K562 (cell line): ENCODE data around the gene PRSS22. TPM values are rescaled to one million over a fixed set of nuclear protein-coding genes. Genes with fewer than 3 reads are reported as not detected.
A peak's percentile ranks its signal among the peaks of the same experiment; 100 is the strongest.

Experiments used
- ATF7 ChIP-seq: fragments of 450-650 bp; IDR thresholded peaks from 2 replicates; pipeline ENCODE4 v1.7.1; 2014; ENCODE audit warnings: mild to moderate bottlenecking, moderate library complexity
- BACH1 ChIP-seq: fragments of 200-800 bp; sonication (Bioruptor generic); IDR thresholded peaks from 2 replicates; pipeline ENCODE4 v1.6.1; 2016; ENCODE audit warnings: missing genetic modification characterization, missing compliant biosample characterization
- CBX3 ChIP-seq, 2 experiments: IDR thresholded peaks; 1 replicate in 1 of 2; 2 replicates in 1 of 2; pipeline ENCODE4 v1.6.1; 2012; ENCODE audit warnings: inconsistent platforms in 2 of 2, low read length in 2 of 2, borderline replicate concordance in 1 of 2, control low read depth in 1 of 2
- CTBP1 ChIP-seq: fragments of 450-650 bp; IDR thresholded peaks from 2 replicates; pipeline ENCODE4 v1.6.1; 2016; ENCODE audit warnings: borderline replicate concordance
- DIDO1 ChIP-seq: fragments of 450-650 bp; IDR thresholded peaks from 2 replicates; pipeline ENCODE4 v1.6.1; 2016; ENCODE audit warnings: low read depth, missing biosample characterization, missing genetic modification characterization
- EP300 ChIP-seq: IDR thresholded peaks from 2 replicates; pipeline ENCODE4 v1.6.1; 2012; ENCODE audit warnings: low read length, improper control_type of control experiment
- HDAC2 ChIP-seq: fragments of 450-650 bp; IDR thresholded peaks from 2 replicates; pipeline ENCODE4 v1.6.1; 2016; ENCODE audit warnings: mild to moderate bottlenecking
- HMG20B ChIP-seq: fragments of 250-450 bp; sonication (Bioruptor Pico); IDR thresholded peaks from 2 replicates; pipeline ENCODE4 v1.5.0; 2021; ENCODE audit warnings: mild to moderate bottlenecking
- HNRNPH1 ChIP-seq: fragments of 200-400 bp; formaldehyde crosslinking; optimal IDR thresholded peaks from 2 replicates; pipeline ENCODE3; 2017; ENCODE audit warnings: low read depth, mild to moderate bottlenecking, low read length, moderate library complexity
- IFI16 ChIP-seq: fragments of 250-450 bp; sonication (Bioruptor Pico); IDR thresholded peaks from 2 replicates; pipeline ENCODE4 v2.1.2; 2022; ENCODE audit warnings: mild to moderate bottlenecking, inconsistent platforms
- LARP7 ChIP-seq: fragments of 450-650 bp; IDR thresholded peaks from 2 replicates; pipeline ENCODE4 v1.6.1; 2016
- MTA1 ChIP-seq: fragments of 450-650 bp; IDR thresholded peaks from 2 replicates; pipeline ENCODE4 v1.6.1; 2017; ENCODE audit warnings: borderline replicate concordance
- NFIX ChIP-seq: fragments of 250-450 bp; sonication (Bioruptor Pico); IDR thresholded peaks from 2 replicates; pipeline ENCODE4 v1.4.0; 2020; ENCODE audit warnings: low read depth, mild to moderate bottlenecking, moderate library complexity
- RAD21 ChIP-seq, 2 experiments: fragments of 250-450 bp in 1 of 2; fragments of 450-650 bp in 1 of 2; sonication (Bioruptor Pico) in 1 of 2; formaldehyde crosslinking in 1 of 2; IDR thresholded peaks in 1 of 2; conservative IDR thresholded peaks in 1 of 2; 2 replicates each; pipeline versions ENCODE4 v1.4.0 to v1.8.0; 2020 to 2022; ENCODE audit warnings: mild to moderate bottlenecking in 2 of 2, moderate library complexity in 1 of 2
- SMC3 ChIP-seq: conservative IDR thresholded peaks from 2 replicates; pipeline ENCODE4 v1.6.1; 2011; ENCODE audit warnings: low read depth, low read length, improper control_type of control experiment; ENCODE audit not compliant: insufficient read depth
- WHSC1 ChIP-seq: IDR thresholded peaks from one replicate; pipeline ENCODE4 v1.6.1; 2012; ENCODE audit warnings: low read length, control low read depth, inconsistent platforms
- ZNF174 ChIP-seq: fragments of 250-450 bp; sonication (Bioruptor Pico); IDR thresholded peaks from 2 replicates; pipeline ENCODE4 v1.4.0; 2020; ENCODE audit warnings: mild to moderate bottlenecking
- ZNF224 ChIP-seq: sonication (generic); formaldehyde crosslinking; IDR thresholded peaks from 2 replicates; pipeline ENCODE4 v1.8.0; 2022; ENCODE audit warnings: mild to moderate bottlenecking, missing genetic modification reagents
- ZNF354B ChIP-seq: fragments of 250-450 bp; sonication (Bioruptor Pico); IDR thresholded peaks from 2 replicates; pipeline ENCODE4 v1.4.0; 2020
- polyA plus RNA-seq, 8 experiments: library from polyadenylated mRNA; depleted of rRNA in 4 of 8; stranded (reverse) in 5 of 8; unstranded in 3 of 8; fragments of >200 nt; fragmentation: Nextera tagmentation in 2 of 8; fragmentation: Illumina TruSeq in 1 of 8; extraction: Ambion mirVana in 2 of 8; extraction: Trizol in 1 of 8; gene quantifications; 2 replicates each; pipeline versions ENCODE4 v1.2.1 to v1.2.3, GENCODE V29; 2011 to 2014; ENCODE audit warnings: inconsistent platforms in 1 of 8, missing spikeins in 1 of 8
- total RNA-seq, 7 experiments: library from RNA; depleted of rRNA in 6 of 7; stranded (reverse); fragments of >200 nt in 6 of 7; fragmentation: Illumina TruSeq in 2 of 7; extraction: Trizol in 2 of 7; gene quantifications; 2 replicates each; pipeline versions ENCODE4 v1.2.1 to v1.2.3, GENCODE V29; 2011 to 2021; ENCODE audit warnings: low replicate concordance in 1 of 7
- TF ChIP-seq, protein P1 (sequence below), 2 experiments: fragments of 450-650 bp in 1 of 2; sonication (generic) in 1 of 2; formaldehyde crosslinking; conservative IDR thresholded peaks; 2 replicates each; pipeline versions ENCODE4 v1.4.0 to v1.8.1; 2020 to 2022; ENCODE audit warnings: mild to moderate bottlenecking in 1 of 2, missing genetic modification reagents in 1 of 2
- TF ChIP-seq, protein P2 (sequence below): sonication (generic); IDR thresholded peaks from 2 replicates; pipeline ENCODE4 v1.6.1; 2016
- TF ChIP-seq, protein P3 (sequence below): fragments of 450-650 bp; IDR thresholded peaks from 2 replicates; pipeline ENCODE4 v1.6.1; 2016; ENCODE audit warnings: borderline replicate concordance
- TF ChIP-seq, protein P4 (sequence below): fragments of 450-650 bp; IDR thresholded peaks from 2 replicates; pipeline ENCODE4 v1.6.1; 2017; ENCODE audit warnings: mild to moderate bottlenecking, moderate library complexity
- TF ChIP-seq, protein P5 (sequence below): sonication (generic); formaldehyde crosslinking; IDR thresholded peaks from 2 replicates; pipeline ENCODE4 v1.8.0; 2022; ENCODE audit warnings: missing genetic modification reagents, mild to moderate bottlenecking, borderline replicate concordance

The PRSS22 gene
- total and polyA plus RNA-seq, 9 of the 15 experiments (the other 6 are each of a cell fraction or from before 2014, with no cell fraction given): 0.13 to 0.42 TPM; not detected in 7

DNA sequence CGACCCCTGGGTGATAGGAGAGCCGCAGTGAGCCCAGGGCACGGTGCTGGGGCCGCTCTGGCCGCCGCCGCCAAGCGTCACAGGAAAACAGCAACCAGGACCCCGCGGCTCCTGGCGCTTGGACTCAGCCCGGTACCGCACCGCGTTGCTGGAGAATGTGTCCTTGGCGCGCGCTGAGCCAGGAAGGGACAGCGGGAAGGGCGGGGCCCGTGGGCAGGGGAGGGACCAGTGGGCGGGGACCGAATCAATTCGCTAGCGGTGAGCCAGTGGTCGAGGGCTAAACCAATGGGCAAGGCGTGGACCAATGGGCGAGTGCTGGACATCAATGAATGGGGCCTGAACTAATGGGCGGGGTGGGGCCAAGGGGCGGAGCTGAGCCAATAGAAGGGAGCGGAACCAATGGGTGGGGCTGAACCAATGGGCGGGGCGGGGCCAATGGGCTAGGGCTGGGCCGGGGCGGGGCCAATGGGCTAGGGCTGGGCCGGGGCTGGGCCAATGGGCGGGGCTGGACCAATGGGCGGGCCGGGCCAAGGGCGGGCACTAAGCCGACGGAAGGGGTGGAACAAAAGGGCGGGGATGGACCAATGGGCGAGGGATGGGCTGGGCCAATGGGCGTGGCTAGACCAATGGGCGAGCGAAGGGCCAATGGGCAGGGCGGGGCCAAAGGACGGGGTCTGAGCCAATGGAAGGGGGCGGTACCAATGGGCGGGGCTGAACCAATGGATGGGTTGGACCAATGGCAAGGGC, 47.4 kb upstream of the PRSS22 start (continued):
- TF ChIP-seq, protein P1, sequence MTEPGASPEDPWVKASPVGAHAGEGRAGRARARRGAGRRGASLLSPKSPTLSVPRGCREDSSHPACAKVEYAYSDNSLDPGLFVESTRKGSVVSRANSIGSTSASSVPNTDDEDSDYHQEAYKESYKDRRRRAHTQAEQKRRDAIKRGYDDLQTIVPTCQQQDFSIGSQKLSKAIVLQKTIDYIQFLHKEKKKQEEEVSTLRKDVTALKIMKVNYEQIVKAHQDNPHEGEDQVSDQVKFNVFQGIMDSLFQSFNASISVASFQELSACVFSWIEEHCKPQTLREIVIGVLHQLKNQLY (CRISPR knock-in tag; conservative IDR thresholded peaks at IDR 0.05): no peak
- peak; percentile 58; the same call in 1 of the 2 replicates for TF ChIP-seq ATF7
- TF ChIP-seq, protein P2, sequence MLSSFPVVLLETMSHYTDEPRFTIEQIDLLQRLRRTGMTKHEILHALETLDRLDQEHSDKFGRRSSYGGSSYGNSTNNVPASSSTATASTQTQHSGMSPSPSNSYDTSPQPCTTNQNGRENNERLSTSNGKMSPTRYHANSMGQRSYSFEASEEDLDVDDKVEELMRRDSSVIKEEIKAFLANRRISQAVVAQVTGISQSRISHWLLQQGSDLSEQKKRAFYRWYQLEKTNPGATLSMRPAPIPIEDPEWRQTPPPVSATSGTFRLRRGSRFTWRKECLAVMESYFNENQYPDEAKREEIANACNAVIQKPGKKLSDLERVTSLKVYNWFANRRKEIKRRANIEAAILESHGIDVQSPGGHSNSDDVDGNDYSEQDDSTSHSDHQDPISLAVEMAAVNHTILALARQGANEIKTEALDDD: no peak
- no peak for TF ChIP-seq DIDO1 (tag)
- no peak for TF ChIP-seq IFI16 (CRISPR knock-in tag)
- TF ChIP-seq ZNF354B: no peak
- no peak for TF ChIP-seq HMG20B (CRISPR knock-in tag)
- TF ChIP-seq LARP7: no peak
- TF ChIP-seq, protein P3, sequence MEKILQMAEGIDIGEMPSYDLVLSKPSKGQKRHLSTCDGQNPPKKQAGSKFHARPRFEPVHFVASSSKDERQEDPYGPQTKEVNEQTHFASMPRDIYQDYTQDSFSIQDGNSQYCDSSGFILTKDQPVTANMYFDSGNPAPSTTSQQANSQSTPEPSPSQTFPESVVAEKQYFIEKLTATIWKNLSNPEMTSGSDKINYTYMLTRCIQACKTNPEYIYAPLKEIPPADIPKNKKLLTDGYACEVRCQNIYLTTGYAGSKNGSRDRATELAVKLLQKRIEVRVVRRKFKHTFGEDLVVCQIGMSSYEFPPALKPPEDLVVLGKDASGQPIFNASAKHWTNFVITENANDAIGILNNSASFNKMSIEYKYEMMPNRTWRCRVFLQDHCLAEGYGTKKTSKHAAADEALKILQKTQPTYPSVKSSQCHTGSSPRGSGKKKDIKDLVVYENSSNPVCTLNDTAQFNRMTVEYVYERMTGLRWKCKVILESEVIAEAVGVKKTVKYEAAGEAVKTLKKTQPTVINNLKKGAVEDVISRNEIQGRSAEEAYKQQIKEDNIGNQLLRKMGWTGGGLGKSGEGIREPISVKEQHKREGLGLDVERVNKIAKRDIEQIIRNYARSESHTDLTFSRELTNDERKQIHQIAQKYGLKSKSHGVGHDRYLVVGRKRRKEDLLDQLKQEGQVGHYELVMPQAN: peak; percentile 17; the same call in 1 of the 2 replicates
- TF ChIP-seq CBX3 (IDR thresholded peaks at IDR 0.05; ENCODE audit: borderline replicate concordance in 1 of 2, low read length in 2 of 2): peak in 1 of 2 experiments; percentile 57; a peak in 1 of 3 replicates
- TF ChIP-seq, protein P4, sequence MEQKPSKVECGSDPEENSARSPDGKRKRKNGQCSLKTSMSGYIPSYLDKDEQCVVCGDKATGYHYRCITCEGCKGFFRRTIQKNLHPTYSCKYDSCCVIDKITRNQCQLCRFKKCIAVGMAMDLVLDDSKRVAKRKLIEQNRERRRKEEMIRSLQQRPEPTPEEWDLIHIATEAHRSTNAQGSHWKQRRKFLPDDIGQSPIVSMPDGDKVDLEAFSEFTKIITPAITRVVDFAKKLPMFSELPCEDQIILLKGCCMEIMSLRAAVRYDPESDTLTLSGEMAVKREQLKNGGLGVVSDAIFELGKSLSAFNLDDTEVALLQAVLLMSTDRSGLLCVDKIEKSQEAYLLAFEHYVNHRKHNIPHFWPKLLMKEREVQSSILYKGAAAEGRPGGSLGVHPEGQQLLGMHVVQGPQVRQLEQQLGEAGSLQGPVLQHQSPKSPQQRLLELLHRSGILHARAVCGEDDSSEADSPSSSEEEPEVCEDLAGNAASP: no peak
- TF ChIP-seq HNRNPH1: no peak
- TF ChIP-seq ZNF174: no peak
- TF ChIP-seq MTA1: no peak
- no peak for TF ChIP-seq WHSC1
- no peak for TF ChIP-seq ZNF224 (CRISPR knock-in tag)
- TF ChIP-seq EP300: no peak
- peak; percentile 63; the same call in 1 of the 2 replicates for TF ChIP-seq CTBP1
- no peak for TF ChIP-seq SMC3
- TF ChIP-seq NFIX (CRISPR knock-in tag): no peak
- TF ChIP-seq BACH1 (tag): no peak
- TF ChIP-seq HDAC2: no peak
- no peak for TF ChIP-seq RAD21 (CRISPR knock-in tag; conservative IDR thresholded peaks at IDR 0.05 in 1 of 2, IDR thresholded peaks at IDR 0.05 in 1 of 2)
- TF ChIP-seq, protein P5, sequence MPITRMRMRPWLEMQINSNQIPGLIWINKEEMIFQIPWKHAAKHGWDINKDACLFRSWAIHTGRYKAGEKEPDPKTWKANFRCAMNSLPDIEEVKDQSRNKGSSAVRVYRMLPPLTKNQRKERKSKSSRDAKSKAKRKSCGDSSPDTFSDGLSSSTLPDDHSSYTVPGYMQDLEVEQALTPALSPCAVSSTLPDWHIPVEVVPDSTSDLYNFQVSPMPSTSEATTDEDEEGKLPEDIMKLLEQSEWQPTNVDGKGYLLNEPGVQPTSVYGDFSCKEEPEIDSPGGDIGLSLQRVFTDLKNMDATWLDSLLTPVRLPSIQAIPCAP (CRISPR knock-in tag): no peak
